Measurements from ENCODE around the gene CELF1. TPM values are rescaled to one million over a fixed set of nuclear protein-coding genes. Genes with fewer than 3 reads are reported as not detected.

Gene CELF1
- total and polyA plus RNA-seq, 10 of the 15 experiments (the other 5 are each of a cell fraction or from before 2014, with no cell fraction given), result 35.3 to 128 (median 85.7) TPM

DNA sequence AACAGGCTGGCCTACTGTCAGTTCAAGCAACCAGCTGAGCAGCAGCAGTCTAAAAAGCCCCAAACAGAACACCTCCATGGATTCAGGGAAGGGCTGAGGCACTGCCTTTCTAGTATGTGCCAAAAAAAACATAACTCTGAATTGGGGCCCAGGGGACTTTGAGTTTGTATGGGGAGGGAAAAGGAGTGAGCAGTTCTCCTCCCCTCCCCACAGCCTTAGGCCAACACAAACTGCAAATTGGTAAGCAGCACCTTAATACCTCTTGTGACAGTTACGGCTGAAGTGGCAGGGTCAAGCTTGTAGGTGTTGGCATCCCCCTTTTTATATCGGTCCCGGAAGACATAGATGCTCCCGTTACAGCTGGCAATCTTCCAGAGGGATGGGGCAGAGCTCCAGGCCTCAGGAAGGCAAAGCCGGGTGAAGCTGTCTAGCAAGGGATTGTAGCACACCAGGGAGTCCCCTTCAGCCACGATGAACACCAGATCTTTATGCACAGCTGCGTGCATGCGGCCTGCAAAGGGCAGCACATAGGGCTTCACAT lies 19.9 kb upstream of the CELF1 start (continued):
- TF ChIP-seq SMAD1 (IDR thresholded peaks at IDR 0.05; ENCODE audit: low read depth, partially characterized antibody) (no peak), STAT3 (IDR thresholded peaks at IDR 0.05; ENCODE audit: low read depth, low read length) (no peak), ESRRA (IDR thresholded peaks at IDR 0.05; ENCODE audit: low read length) (no peak), BCL11A (IDR thresholded peaks at IDR 0.05; ENCODE audit: low read depth, low read length) (no peak)

DNA sequence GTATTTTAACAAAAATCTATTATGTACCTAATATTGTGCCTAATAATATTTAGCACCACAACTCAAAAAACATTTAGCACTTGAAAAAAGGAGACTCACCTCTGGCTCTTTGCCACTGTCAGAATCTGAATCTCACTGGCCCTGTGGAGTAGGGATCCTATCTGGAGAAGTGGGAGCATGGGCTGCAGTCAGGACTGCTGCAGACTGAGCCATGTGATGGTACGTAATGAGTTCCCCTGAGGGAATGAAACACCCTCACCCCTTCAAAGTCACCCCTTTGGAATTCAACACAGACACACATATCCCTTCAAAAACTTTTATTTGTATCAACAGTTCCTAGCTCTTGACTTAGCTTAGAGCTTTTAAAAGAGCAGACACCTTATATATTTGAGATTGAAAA lies 19.0 kb upstream of the CELF1 start:
- Histone ChIP-seq H3K27ac (ENCODE audit: control insufficient read depth, insufficient read depth) (no peak overlapping the region), H2AFZ (ENCODE audit: control insufficient read depth, low read depth, low read length) (no peak overlapping the region), H3K79me2 (ENCODE audit: control insufficient read depth, insufficient read depth, low read length) (peaks cover 9% of the 10 kb centered on the region), H3K27me3 (replicated peaks in 1 of 2; ENCODE audit: control insufficient read depth in 2 of 2, insufficient read depth in 2 of 2, low read length in 1 of 2) (no peaks in the 10 kb centered on the region), H3K36me3 (ENCODE audit: control insufficient read depth in 2 of 2, insufficient read depth in 2 of 2, low read length in 1 of 2) (peaks cover 10 to 36% of the 10 kb centered on the region in 2 experiments), H3K9ac (ENCODE audit: control insufficient read depth, insufficient read depth, low read length) (no peak overlapping the region), H3K4me2 (ENCODE audit: control insufficient read depth, insufficient read depth) (no peak overlapping the region), H3K4me3 (no peak overlapping the region), H4K20me1 (ENCODE audit: control insufficient read depth, insufficient read depth) (0 out of 2 replicates have a peak, but pooled peaks cover 3% of the 10 kb centered on the region), H3K4me1 (ENCODE audit: control insufficient read depth, insufficient read depth, low read length) (no peaks in the 10 kb centered on the region), H3K9me3 (replicated peaks; ENCODE audit: control insufficient read depth, insufficient read depth, low read length) (no peaks in the 10 kb centered on the region)
- SMC1A ChIA-PET (ENCODE audit: uncharacterized antibody, unreplicated experiment), result no interaction called here
- intact Hi-C loops (cut with micrococcal nuclease; ENCODE audit: unreplicated experiment) (no loop called here), in situ Hi-C loops (cut with MboI) (no loop called here)
- no peak for TF ChIP-seq ZNF622 (IDR thresholded peaks at IDR 0.05)
- no peak for TF ChIP-seq PAX8 (IDR thresholded peaks at IDR 0.05)
- TF ChIP-seq MTA2 (IDR thresholded peaks at IDR 0.05; ENCODE audit: low read depth), result no peak
- no peak for TF ChIP-seq RB1 (IDR thresholded peaks at IDR 0.05; ENCODE audit: borderline replicate concordance)
- TF ChIP-seq, protein P1, sequence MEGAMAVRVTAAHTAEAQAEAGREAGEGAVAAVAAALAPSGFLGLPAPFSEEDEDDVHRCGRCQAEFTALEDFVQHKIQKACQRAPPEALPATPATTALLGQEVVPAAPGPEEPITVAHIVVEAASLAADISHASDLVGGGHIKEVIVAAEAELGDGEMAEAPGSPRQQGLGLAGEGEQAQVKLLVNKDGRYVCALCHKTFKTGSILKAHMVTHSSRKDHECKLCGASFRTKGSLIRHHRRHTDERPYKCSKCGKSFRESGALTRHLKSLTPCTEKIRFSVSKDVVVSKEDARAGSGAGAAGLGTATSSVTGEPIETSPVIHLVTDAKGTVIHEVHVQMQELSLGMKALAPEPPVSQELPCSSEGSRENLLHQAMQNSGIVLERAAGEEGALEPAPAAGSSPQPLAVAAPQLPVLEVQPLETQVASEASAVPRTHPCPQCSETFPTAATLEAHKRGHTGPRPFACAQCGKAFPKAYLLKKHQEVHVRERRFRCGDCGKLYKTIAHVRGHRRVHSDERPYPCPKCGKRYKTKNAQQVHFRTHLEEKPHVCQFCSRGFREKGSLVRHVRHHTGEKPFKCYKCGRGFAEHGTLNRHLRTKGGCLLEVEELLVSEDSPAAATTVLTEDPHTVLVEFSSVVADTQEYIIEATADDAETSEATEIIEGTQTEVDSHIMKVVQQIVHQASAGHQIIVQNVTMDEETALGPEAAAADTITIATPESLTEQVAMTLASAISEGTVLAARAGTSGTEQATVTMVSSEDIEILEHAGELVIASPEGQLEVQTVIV (IDR thresholded peaks at IDR 0.05; ENCODE audit: borderline replicate concordance, partially characterized antibody), result no peak
- TF ChIP-seq ZZZ3 (IDR thresholded peaks at IDR 0.05; ENCODE audit: control insufficient read depth, insufficient read length, low read depth), result no peak
- TF ChIP-seq, protein P2, sequence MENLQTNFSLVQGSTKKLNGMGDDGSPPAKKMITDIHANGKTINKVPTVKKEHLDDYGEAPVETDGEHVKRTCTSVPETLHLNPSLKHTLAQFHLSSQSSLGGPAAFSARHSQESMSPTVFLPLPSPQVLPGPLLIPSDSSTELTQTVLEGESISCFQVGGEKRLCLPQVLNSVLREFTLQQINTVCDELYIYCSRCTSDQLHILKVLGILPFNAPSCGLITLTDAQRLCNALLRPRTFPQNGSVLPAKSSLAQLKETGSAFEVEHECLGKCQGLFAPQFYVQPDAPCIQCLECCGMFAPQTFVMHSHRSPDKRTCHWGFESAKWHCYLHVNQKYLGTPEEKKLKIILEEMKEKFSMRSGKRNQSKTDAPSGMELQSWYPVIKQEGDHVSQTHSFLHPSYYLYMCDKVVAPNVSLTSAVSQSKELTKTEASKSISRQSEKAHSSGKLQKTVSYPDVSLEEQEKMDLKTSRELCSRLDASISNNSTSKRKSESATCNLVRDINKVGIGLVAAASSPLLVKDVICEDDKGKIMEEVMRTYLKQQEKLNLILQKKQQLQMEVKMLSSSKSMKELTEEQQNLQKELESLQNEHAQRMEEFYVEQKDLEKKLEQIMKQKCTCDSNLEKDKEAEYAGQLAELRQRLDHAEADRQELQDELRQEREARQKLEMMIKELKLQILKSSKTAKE (IDR thresholded peaks at IDR 0.05; ENCODE audit: low read depth, poor library complexity, severe bottlenecking), result no peak
- no peak for TF ChIP-seq BACH1 (IDR thresholded peaks at IDR 0.05; ENCODE audit: borderline replicate concordance)
- no peak for TF ChIP-seq EZH2 (IDR thresholded peaks at IDR 0.05; ENCODE audit: borderline replicate concordance, control insufficient read depth, low read depth, low read length)
- no peak for TF ChIP-seq BCL11A (IDR thresholded peaks at IDR 0.05; ENCODE audit: low read depth, low read length)
- no peak for TF ChIP-seq RCOR1 (conservative IDR thresholded peaks at IDR 0.05; ENCODE audit: low read depth, low read length)
- TF ChIP-seq MEF2B (IDR thresholded peaks at IDR 0.05; ENCODE audit: partially characterized antibody, poor library complexity, severe bottlenecking), result no peak
- TF ChIP-seq NFXL1 (IDR thresholded peaks at IDR 0.05; ENCODE audit: borderline replicate concordance), result no peak
- TF ChIP-seq ESRRA (IDR thresholded peaks at IDR 0.05; ENCODE audit: low read length), result no peak
- TF ChIP-seq SIN3A (IDR thresholded peaks at IDR 0.05; ENCODE audit: low read depth, low read length), result no peak
- TF ChIP-seq ASH2L (IDR thresholded peaks at IDR 0.05; ENCODE audit: borderline replicate concordance, low read depth), result no peak
- BruUV-seq (replicated peaks), result no TSS peak
- ATAC-seq (no peak), DNase-seq (ENCODE audit: low read depth, low spot score) (no peak), FAIRE-seq (no peak)
- POLR2A ChIA-PET, result no interaction called here
- CTCF ChIA-PET, result interaction anchor here (0.7 to 1.4 kb wide), 2 partner anchors 18 to 43 kb away, joined by 3 read pairs; no protein-coding TSS in a partner anchor
- WGBS (ENCODE audit: insufficient coverage, insufficient replicate concordance, low lambda C conversion rate, missing lambda C conversion rate), result 95% methylated on average over 1 of the region's 1 CpG
- RAD21 ChIA-PET (ENCODE audit: unreplicated experiment), result no interaction called here
